HCT116 (cell line): ENCODE measurements around the gene RPS27. TPM values are rescaled to one million over a fixed set of nuclear protein-coding genes. Genes with fewer than 3 reads are reported as not detected.

Source experiments
- ATAC-seq: fragments of 200-7000 bp; cut with Tn5 transposase; 2 replicates; pipeline ENCODE4 v1.9.1; 2020; ENCODE audit warnings: mild to moderate bottlenecking, moderate library complexity
- BruUV-seq: library from RNA; stranded (reverse); fragments of 400-500 nt; replicated peaks from 2 replicates; lab custom pipeline; 2021; lab: Mats Ljungman, UMichigan
- CTCF ChIA-PET: fragments of 300-600 bp; sonication (Branson Sonifier 250); formaldehyde crosslinking; loops from one replicate; lab custom pipeline; 2021; ENCODE audit warnings: antibody characterized with exemption; lab: Charles Lee
- POLR2A ChIA-PET: fragments of 300-600, 350-600 bp; sonication (Branson Sonifier 250); formaldehyde crosslinking; loops from one replicate; lab custom pipeline; 2021; ENCODE audit warnings: antibody characterized with exemption; lab: Charles Lee
- RAD21 ChIA-PET, 2 experiments: fragments of 300-600 bp; sonication (Branson Sonifier 250); formaldehyde crosslinking; loops; one replicate each; lab custom pipeline; 2023; ENCODE audit warnings: low total read pairs in 2 of 2; ENCODE audit not compliant: uncharacterized antibody in 2 of 2, unreplicated experiment in 2 of 2, low non-redundant PET in 1 of 2; lab: Charles Lee
- DNase-seq: peaks from one replicate; pipeline ENCODE4 v3.0.0-alpha.2; 2010; ENCODE audit warnings: low read depth, low spot score
- H2AFZ ChIP-seq: fragments of 200-600 bp; shearing (Covaris generic), sonication (generic); 2 replicates; pipeline ENCODE4 v1.6.1; 2017; ENCODE audit warnings: low read depth, mixed run types, mixed read lengths, antibody characterized with exemption, low read length; ENCODE audit not compliant: poor library complexity, severe bottlenecking
- H3K27ac ChIP-seq: 2 replicates; pipeline ENCODE4 v1.5.1; 2012; ENCODE audit warnings: low read depth, low read length
- H3K27me3 ChIP-seq: fragments of 200-600 bp; sonication (generic); 2 replicates; pipeline ENCODE4 v1.6.1; 2016; ENCODE audit warnings: mixed run types, low read length, mixed read lengths; ENCODE audit not compliant: insufficient read depth
- H3K36me3 ChIP-seq, 2 experiments: fragments of 200-500 bp in 1 of 2; fragments of 200-600 bp in 1 of 2; sonication (Bioruptor generic) in 1 of 2; sonication (generic) in 1 of 2; 2 replicates each; pipeline versions ENCODE4 v1.5.1 to v1.6.1; 2014 to 2016; ENCODE audit warnings: low read length in 2 of 2, inconsistent platforms in 1 of 2, mixed read lengths in 1 of 2, mixed run types in 1 of 2; ENCODE audit not compliant: insufficient read depth in 2 of 2, control insufficient read depth in 1 of 2
- H3K4me1 ChIP-seq, 2 experiments: fragments of 200-600 bp in 1 of 2; sonication (generic) in 1 of 2; 2 replicates each; pipeline versions ENCODE4 v1.5.1 to v1.6.1; 2012 to 2017; ENCODE audit warnings: low read length in 2 of 2, inconsistent platforms in 1 of 2, mild to moderate bottlenecking in 1 of 2, mixed read lengths in 1 of 2, mixed run types in 1 of 2, moderate library complexity in 1 of 2; ENCODE audit not compliant: insufficient read depth in 2 of 2, control insufficient read depth in 1 of 2
- H3K4me2 ChIP-seq: fragments of 200-600 bp; sonication (generic); 2 replicates; pipeline ENCODE4 v1.6.1; 2017; ENCODE audit warnings: mixed run types, low read length, mixed read lengths
- H3K4me3 ChIP-seq, 2 experiments: fragments of 200-600 bp in 1 of 2; sonication (generic) in 1 of 2; replicated peaks in 1 of 2; 2 replicates each; pipeline ENCODE4 v1.5.1; 2011 to 2016; ENCODE audit warnings: low read length in 2 of 2, control low read depth in 1 of 2, low read depth in 1 of 2, mild to moderate bottlenecking in 1 of 2, mixed read lengths in 1 of 2, mixed run types in 1 of 2
- H3K79me2 ChIP-seq: fragments of 200-600 bp; sonication (generic); 2 replicates; pipeline ENCODE4 v1.6.1; 2017; ENCODE audit warnings: mild to moderate bottlenecking, mixed run types, low read length, moderate library complexity, mixed read lengths; ENCODE audit not compliant: insufficient read depth
- H3K9ac ChIP-seq: fragments of 200-600 bp; sonication (generic); 2 replicates; pipeline ENCODE4 v1.6.1; 2016; ENCODE audit warnings: low read length, mixed read lengths
- H3K9me2 ChIP-seq: fragments of 200-600 bp; sonication (generic), shearing (Covaris generic); 2 replicates; pipeline ENCODE4 v1.6.1; 2017; ENCODE audit warnings: mixed run types, mild to moderate bottlenecking, moderate library complexity; ENCODE audit not compliant: insufficient read depth
- H3K9me3 ChIP-seq, 2 experiments: fragments of 200-500 bp in 1 of 2; fragments of 200-600 bp in 1 of 2; sonication (Bioruptor generic) in 1 of 2; sonication (generic) in 1 of 2; 2 replicates each; pipeline ENCODE4 v1.6.1; 2014 to 2017; ENCODE audit warnings: low read length in 2 of 2, mixed read lengths in 2 of 2, inconsistent platforms in 1 of 2, low read depth in 1 of 2, mild to moderate bottlenecking in 1 of 2, mixed run types in 1 of 2, moderate library complexity in 1 of 2; ENCODE audit not compliant: control insufficient read depth in 1 of 2, insufficient read depth in 1 of 2
- H4K20me1 ChIP-seq: fragments of 200-600 bp; sonication (generic), shearing (Covaris generic); 2 replicates; pipeline ENCODE4 v1.6.1; 2017; ENCODE audit warnings: mixed run types, mild to moderate bottlenecking, moderate library complexity; ENCODE audit not compliant: insufficient read depth
- CBX3 ChIP-seq: IDR thresholded peaks from 2 replicates; pipeline ENCODE4 v1.6.1; 2012; ENCODE audit warnings: low read depth
- CEBPB ChIP-seq: IDR thresholded peaks from 2 replicates; pipeline ENCODE4 v1.6.1; 2012; ENCODE audit warnings: low read depth
- EGR1 ChIP-seq: IDR thresholded peaks from 2 replicates; pipeline ENCODE4 v1.6.1; 2012; ENCODE audit warnings: low read depth
- EZH2 ChIP-seq: fragments of 200-600 bp; sonication (generic); IDR thresholded peaks from 2 replicates; pipeline ENCODE4 v1.6.1; 2017; ENCODE audit warnings: antibody characterized with exemption, mixed run types
- FOSL1 ChIP-seq: IDR thresholded peaks from 2 replicates; pipeline ENCODE4 v1.6.1; 2012; ENCODE audit warnings: low read depth
- JUND ChIP-seq: IDR thresholded peaks from 2 replicates; pipeline ENCODE4 v1.6.1; 2012
- POLR2A ChIP-seq: IDR thresholded peaks from 2 replicates; pipeline ENCODE4 v1.7.0; 2011; ENCODE audit warnings: borderline replicate concordance; ENCODE audit not compliant: insufficient read depth, insufficient read length; ENCODE audit errors: extremely low read depth
- POLR2AphosphoS5 ChIP-seq: IDR thresholded peaks from 2 replicates; pipeline ENCODE4 v1.6.1; 2011; ENCODE audit warnings: mild to moderate bottlenecking, low read depth, low read length, moderate library complexity
- REST ChIP-seq: IDR thresholded peaks from 2 replicates; pipeline ENCODE4 v1.6.1; 2012; ENCODE audit warnings: low read depth
- SIN3A ChIP-seq: IDR thresholded peaks from 2 replicates; pipeline ENCODE4 v1.6.1; 2012; ENCODE audit warnings: low read depth
- SRF ChIP-seq: IDR thresholded peaks from 2 replicates; pipeline ENCODE4 v1.6.1; 2012; ENCODE audit warnings: low read depth
- YY1 ChIP-seq: IDR thresholded peaks from 2 replicates; pipeline ENCODE4 v1.6.1; 2011; ENCODE audit warnings: low read length, low read depth, moderate library complexity, mild to moderate bottlenecking; ENCODE audit not compliant: insufficient replicate concordance; ENCODE audit errors: extremely low read depth
- ZFX ChIP-seq: fragments of 450-650 bp; IDR thresholded peaks from 2 replicates; pipeline ENCODE4 v1.6.1; 2017
- ZNF274 ChIP-seq: fragments of 200-500 bp; sonication (Bioruptor generic); IDR thresholded peaks from 2 replicates; pipeline ENCODE4 v1.6.1; 2014; ENCODE audit warnings: mild to moderate bottlenecking, low read depth, low read length, inconsistent platforms
- intact Hi-C: fragments of 100-400 bp; cut with micrococcal nuclease; formaldehyde crosslinking; loops from 2 replicates; pipeline ENCODE4 v1.10.0; 2022
- total RNA-seq: library from RNA; stranded (reverse); gene quantifications from one replicate; pipeline ENCODE4 v1.2.1, GENCODE V29; 2021; ENCODE audit not compliant: unreplicated experiment
- TF ChIP-seq, protein P1 (sequence below): IDR thresholded peaks from 2 replicates; pipeline ENCODE4 v1.6.1; 2012
- TF ChIP-seq, protein P2 (sequence below): IDR thresholded peaks from 2 replicates; pipeline ENCODE4 v1.6.1; 2012
- TF ChIP-seq, protein P3 (sequence below): IDR thresholded peaks from 2 replicates; pipeline ENCODE4 v1.6.1; 2011; ENCODE audit warnings: mild to moderate bottlenecking, low read length, moderate library complexity; ENCODE audit not compliant: insufficient replicate concordance; ENCODE audit errors: extremely low read depth

The RPS27 gene
- total RNA-seq, 1 experiment from 2014 or later, result 1,905 TPM

DNA sequence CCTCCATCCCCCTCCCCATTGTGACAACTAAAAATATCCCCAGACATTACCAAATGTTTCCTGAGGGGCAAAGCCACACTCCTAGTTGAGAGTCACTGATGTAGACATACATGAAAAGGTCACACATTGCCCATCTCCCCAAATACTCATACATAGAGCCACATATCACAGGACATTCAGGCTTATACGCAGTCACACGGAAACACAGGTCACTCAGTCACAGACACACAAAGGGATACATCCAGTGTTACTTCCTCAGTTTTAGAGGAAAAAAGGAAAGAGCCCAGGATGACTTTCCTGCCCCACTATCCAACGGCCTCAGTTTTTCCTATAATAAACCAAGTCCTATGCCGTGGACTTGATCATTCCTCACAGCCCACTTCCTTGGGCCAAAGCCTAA, 29.1 kb upstream of the RPS27 start (continued):
- TF ChIP-seq REST (no peak), EGR1 (no peak)

DNA sequence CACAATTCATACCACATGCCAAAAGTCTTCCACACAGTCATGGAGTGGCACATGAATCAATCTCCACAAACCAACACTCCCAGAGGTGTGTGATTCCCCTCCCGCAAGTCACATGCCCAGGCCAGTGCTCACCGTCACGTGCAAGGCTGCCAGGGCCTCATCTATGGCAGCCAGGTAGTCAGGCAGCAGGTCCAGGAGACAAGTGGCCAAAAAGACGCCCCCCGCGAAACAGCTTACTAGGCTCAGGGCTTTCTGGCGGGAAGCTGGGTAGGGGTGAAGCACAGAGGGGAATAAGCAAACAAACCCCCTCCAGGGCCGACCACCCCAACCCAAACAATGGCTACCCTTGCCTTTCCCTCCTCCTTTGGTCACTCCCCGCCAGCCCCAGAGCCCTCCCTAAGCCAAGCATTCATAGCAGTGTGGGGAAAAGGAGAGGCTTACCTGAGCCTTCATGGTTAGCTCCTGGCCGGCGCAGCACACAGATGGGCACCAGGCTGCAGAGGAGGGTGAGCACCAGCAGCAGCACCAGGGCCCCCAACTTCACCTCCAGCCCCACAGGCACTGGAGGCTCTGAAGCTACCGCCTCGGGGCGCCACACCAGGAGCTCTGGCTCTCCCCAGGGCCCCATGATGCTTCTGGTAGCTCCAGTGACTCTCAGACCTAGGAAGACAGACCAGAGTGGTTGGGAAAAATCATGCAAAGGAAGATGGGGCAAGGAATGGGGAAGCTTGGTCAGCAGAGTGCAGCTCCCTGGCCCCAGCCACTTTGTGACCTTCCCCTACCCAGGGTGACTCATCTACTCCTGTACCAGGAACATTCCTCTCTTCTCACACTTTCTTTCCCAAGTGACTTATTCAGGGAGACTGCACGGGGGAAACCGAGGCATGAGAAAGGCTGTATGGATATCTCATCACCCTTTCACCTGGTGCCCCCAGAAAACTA, 28.2 kb upstream of the RPS27 start:
- ATAC-seq, result no peak
- Histone ChIP-seq H3K79me2 (peaks cover 41% of the 10 kb centered on the region), H3K4me2 (peak overlapping the region; percentile 86), H3K36me3 (peaks cover 5 to 11% of the 10 kb centered on the region in 2 experiments; a peak in 1 of 4 replicates), H3K4me3 (peak overlapping the region; percentile 94 to 97), H2AFZ (no peak overlapping the region), H3K27me3 (no peaks in the 10 kb centered on the region), H3K27ac (peak overlapping the region; percentile 93), H4K20me1 (no peaks in the 10 kb centered on the region), H3K4me1 (peaks cover 26 to 58% of the 10 kb centered on the region in 2 experiments), H3K9me2 (no peaks in the 10 kb centered on the region), H3K9ac (peak overlapping the region; percentile 96), H3K9me3 (no peaks in the 10 kb centered on the region)
- ChIA-PET RAD21 (no interaction called here), POLR2A (interaction anchor here (1.0 to 2.8 kb wide), 3 partner anchors 16 to 40 kb away, joined by 3 to 18 read pairs (median 7); partner anchors contain the start of genes DENND4B, GATAD2B and RPS27), CTCF (interaction anchor here (2.1 kb wide), 1 partner anchor 16 kb away, joined by 9 read pairs; the partner anchor contains the start of gene DENND4B)
- no TSS peak for BruUV-seq
- DNase-seq, result no peak
- intact Hi-C loops, result loop anchor here (5.0 kb wide), 1 partner anchor 180 kb away; no protein-coding TSS in a partner anchor
- no peak for TF ChIP-seq EGR1
- TF ChIP-seq CBX3, result no peak
- no peak for TF ChIP-seq FOSL1
- TF ChIP-seq, protein P1, sequence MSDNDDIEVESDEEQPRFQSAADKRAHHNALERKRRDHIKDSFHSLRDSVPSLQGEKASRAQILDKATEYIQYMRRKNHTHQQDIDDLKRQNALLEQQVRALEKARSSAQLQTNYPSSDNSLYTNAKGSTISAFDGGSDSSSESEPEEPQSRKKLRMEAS, result no peak
- TF ChIP-seq YY1, result no peak
- TF ChIP-seq ZFX, result no peak
- TF ChIP-seq SIN3A, result no peak
- no peak for TF ChIP-seq JUND
- no peak for TF ChIP-seq CEBPB
- TF ChIP-seq POLR2A, result no peak
- TF ChIP-seq, protein P2, sequence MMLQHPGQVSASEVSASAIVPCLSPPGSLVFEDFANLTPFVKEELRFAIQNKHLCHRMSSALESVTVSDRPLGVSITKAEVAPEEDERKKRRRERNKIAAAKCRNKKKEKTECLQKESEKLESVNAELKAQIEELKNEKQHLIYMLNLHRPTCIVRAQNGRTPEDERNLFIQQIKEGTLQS, result no peak
- TF ChIP-seq, protein P3, sequence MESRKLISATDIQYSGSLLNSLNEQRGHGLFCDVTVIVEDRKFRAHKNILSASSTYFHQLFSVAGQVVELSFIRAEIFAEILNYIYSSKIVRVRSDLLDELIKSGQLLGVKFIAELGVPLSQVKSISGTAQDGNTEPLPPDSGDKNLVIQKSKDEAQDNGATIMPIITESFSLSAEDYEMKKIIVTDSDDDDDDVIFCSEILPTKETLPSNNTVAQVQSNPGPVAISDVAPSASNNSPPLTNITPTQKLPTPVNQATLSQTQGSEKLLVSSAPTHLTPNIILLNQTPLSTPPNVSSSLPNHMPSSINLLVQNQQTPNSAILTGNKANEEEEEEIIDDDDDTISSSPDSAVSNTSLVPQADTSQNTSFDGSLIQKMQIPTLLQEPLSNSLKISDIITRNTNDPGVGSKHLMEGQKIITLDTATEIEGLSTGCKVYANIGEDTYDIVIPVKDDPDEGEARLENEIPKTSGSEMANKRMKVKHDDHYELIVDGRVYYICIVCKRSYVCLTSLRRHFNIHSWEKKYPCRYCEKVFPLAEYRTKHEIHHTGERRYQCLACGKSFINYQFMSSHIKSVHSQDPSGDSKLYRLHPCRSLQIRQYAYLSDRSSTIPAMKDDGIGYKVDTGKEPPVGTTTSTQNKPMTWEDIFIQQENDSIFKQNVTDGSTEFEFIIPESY, result no peak
- TF ChIP-seq ZNF274, result no peak
- no peak for TF ChIP-seq SRF
- no peak for TF ChIP-seq POLR2AphosphoS5
- no peak for TF ChIP-seq EZH2
